ENCODE measurements around the gene PACSIN1. TPM values are rescaled to one million over a fixed set of nuclear protein-coding genes. Genes with fewer than 3 reads are reported as not detected.

PACSIN1 gene
- total and polyA plus RNA-seq, 10 of the 15 experiments (the other 5 are each of a cell fraction or from before 2014, with no cell fraction given) = 0.50 to 9.4 (median 2.8) TPM

DNA sequence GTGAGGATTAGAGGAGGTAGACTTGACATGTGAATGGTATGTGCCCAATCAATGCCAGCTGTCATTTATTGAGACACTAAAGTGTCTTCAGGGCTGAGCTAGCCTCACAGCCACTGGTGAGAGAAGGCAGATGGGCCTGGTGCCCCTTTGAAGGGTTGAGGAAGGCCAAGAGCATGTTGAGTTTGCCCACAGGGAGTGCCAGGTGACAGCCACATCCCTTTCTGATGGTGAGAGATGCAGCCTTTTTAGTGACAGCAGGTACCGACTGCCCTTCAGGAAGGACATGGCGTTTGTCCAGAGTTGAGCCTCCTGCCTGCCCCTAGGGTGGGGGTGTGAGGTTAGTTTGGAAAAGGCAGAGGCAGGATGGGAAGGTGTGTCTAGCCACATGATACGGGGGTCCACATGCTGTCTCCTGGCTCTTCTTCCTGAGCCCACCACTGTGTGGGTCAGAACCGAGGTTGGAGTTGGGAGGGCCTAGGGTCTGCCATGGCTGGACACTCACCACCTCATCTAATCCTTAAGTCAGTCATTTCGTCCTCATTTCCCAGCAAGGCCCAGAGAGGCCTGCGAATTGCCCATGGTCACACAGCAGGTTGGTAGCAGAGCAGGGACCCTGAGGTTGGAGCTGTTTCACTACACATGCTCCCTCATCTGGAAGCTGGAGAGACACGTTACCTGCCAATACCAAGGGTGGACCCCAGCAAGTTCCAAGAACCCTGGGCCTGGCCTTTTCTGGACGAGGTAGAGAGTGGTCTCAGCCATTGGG lies 57.7 kb downstream of the PACSIN1 start:
- SMC1A ChIA-PET (ENCODE audit: uncharacterized antibody, unreplicated experiment) = interaction anchor here (0.6 to 1.1 kb wide), 2 partner anchors 48 to 244 kb away, joined by 3 read pairs; no protein-coding TSS in a partner anchor
- DNase-seq (ENCODE audit: low read depth, low spot score) (no peak), FAIRE-seq (no peak), ATAC-seq (no peak)
- Histone ChIP-seq H2AFZ (ENCODE audit: control insufficient read depth, low read depth, low read length) (no peak overlapping the region), H3K4me3 (no peak overlapping the region), H3K27me3 (replicated peaks in 1 of 2; ENCODE audit: control insufficient read depth in 2 of 2, insufficient read depth in 2 of 2, low read length in 1 of 2) (no peaks in the 10 kb centered on the region; a peak in 1 of 4 replicates), H3K9me3 (replicated peaks; ENCODE audit: control insufficient read depth, insufficient read depth, low read length) (no peaks in the 10 kb centered on the region), H3K4me1 (ENCODE audit: control insufficient read depth, insufficient read depth, low read length) (no peaks in the 10 kb centered on the region), H3K4me2 (ENCODE audit: control insufficient read depth, insufficient read depth) (no peak overlapping the region), H3K9ac (ENCODE audit: control insufficient read depth, insufficient read depth, low read length) (no peak overlapping the region), H4K20me1 (ENCODE audit: control insufficient read depth, insufficient read depth) (no peaks in the 10 kb centered on the region), H3K27ac (ENCODE audit: control insufficient read depth, insufficient read depth) (no peak overlapping the region), H3K36me3 (ENCODE audit: control insufficient read depth in 2 of 2, insufficient read depth in 2 of 2, low read length in 1 of 2) (no peaks in the 10 kb centered on the region), H3K79me2 (ENCODE audit: control insufficient read depth, insufficient read depth, low read length) (no peaks in the 10 kb centered on the region)
- POLR2A ChIA-PET = interaction anchor here (0.8 to 1.2 kb wide), 3 partner anchors 12 to 438 kb away, joined by 3 read pairs; no protein-coding TSS in a partner anchor
- in situ Hi-C loops (cut with MboI) (no loop called here), intact Hi-C loops (cut with micrococcal nuclease; ENCODE audit: unreplicated experiment) (no loop called here)
- WGBS (ENCODE audit: insufficient coverage, insufficient replicate concordance, low lambda C conversion rate, missing lambda C conversion rate) = 30% methylated on average over 8 of the region's 8 CpGs
- RAD21 ChIA-PET (ENCODE audit: unreplicated experiment) = no interaction called here
- CTCF ChIA-PET = interaction anchor here (1.7 kb wide), 1 partner anchor 64 kb away, joined by 5 read pairs; no protein-coding TSS in a partner anchor
- TF ChIP-seq POU2F2 (IDR thresholded peaks at IDR 0.05; ENCODE audit: borderline replicate concordance, low read depth, low read length) (no peak), SMC3 (IDR thresholded peaks at IDR 0.05; ENCODE audit: borderline replicate concordance, low read length) (no peak), NR2C2 (IDR thresholded peaks at IDR 0.05; ENCODE audit: borderline replicate concordance, control insufficient read depth, insufficient read length, low read depth) (no peak), KDM1A (IDR thresholded peaks at IDR 0.05; ENCODE audit: borderline replicate concordance) (no peak)
- TF ChIP-seq, protein P1, sequence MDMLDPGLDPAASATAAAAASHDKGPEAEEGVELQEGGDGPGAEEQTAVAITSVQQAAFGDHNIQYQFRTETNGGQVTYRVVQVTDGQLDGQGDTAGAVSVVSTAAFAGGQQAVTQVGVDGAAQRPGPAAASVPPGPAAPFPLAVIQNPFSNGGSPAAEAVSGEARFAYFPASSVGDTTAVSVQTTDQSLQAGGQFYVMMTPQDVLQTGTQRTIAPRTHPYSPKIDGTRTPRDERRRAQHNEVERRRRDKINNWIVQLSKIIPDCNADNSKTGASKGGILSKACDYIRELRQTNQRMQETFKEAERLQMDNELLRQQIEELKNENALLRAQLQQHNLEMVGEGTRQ (IDR thresholded peaks at IDR 0.05; ENCODE audit: borderline replicate concordance, low read depth, low read length) = no peak
- TF ChIP-seq, protein P2, sequence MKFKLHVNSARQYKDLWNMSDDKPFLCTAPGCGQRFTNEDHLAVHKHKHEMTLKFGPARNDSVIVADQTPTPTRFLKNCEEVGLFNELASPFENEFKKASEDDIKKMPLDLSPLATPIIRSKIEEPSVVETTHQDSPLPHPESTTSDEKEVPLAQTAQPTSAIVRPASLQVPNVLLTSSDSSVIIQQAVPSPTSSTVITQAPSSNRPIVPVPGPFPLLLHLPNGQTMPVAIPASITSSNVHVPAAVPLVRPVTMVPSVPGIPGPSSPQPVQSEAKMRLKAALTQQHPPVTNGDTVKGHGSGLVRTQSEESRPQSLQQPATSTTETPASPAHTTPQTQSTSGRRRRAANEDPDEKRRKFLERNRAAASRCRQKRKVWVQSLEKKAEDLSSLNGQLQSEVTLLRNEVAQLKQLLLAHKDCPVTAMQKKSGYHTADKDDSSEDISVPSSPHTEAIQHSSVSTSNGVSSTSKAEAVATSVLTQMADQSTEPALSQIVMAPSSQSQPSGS (IDR thresholded peaks at IDR 0.05; ENCODE audit: low read length) = no peak
- no TSS peak for BruUV-seq (replicated peaks)

Data from GM12878 (cell line).